ENCODE measurements around the gene SIGLEC15. TPM values are rescaled to one million over a fixed set of nuclear protein-coding genes. Genes with fewer than 3 reads are reported as not detected.
A peak's percentile ranks its signal among the peaks of the same experiment; 100 is the strongest.

SIGLEC15 gene
- total RNA-seq, 1 experiment from 2014 or later: 0.13 TPM

DNA sequence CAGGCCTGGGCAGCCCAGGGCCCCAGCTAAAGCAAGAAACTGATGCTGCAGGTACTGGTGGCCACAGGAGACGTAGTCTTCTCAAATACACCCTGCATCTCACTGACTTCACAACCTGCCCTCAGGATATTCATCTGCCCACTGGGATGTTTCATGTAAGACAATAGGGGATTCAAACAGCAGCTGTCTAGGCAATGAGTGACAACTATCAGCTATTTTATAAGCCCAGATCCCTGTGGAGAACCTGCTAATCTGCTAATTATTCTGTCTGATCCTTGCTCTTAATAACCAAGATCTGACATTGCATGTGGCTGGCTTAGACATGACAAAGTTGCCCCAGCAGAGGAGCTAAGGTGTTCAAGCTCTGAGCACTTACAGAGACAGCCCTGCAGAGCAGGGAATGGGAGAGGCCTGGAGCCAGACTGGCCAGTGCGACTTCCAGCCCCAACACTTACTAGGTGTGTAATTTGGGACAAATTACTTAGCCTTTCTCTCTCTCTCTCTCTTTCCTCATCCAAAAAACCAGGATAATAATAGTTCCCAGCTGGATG, 28.6 kb downstream of the SIGLEC15 start:
- Histone ChIP-seq H3K56ac (ENCODE audit: insufficient read length, low read depth, low read length) (no peak overlapping the region), H3K23me2 (ENCODE audit: insufficient read length, low read depth, low read length, poor library complexity, severe bottlenecking) (no peaks in the 10 kb centered on the region), H3K27ac (ENCODE audit: insufficient read length, low read depth, low read length) (no peak overlapping the region), H4K20me1 (ENCODE audit: control insufficient read depth, insufficient read depth, insufficient read length) (no peaks in the 10 kb centered on the region), H4K91ac (ENCODE audit: insufficient read length, low read depth, low read length) (no peak overlapping the region), H2BK20ac (ENCODE audit: low read depth, low read length, poor library complexity, severe bottlenecking) (no peak overlapping the region), H3K79me2 (ENCODE audit: insufficient read depth, low read length) (no peaks in the 10 kb centered on the region), H3K23ac (ENCODE audit: insufficient read length, low read depth, low read length) (no peak overlapping the region), H3K9ac (ENCODE audit: extremely low read depth, insufficient read length, low read length) (no peak overlapping the region), H3K27me3 (ENCODE audit: insufficient read depth, low read length) (no peaks in the 10 kb centered on the region), H2BK12ac (ENCODE audit: insufficient read length, low read depth, low read length) (no peak overlapping the region), H4K5ac (ENCODE audit: insufficient read length, low read depth, low read length) (no peak overlapping the region), H4K8ac (replicated peaks; ENCODE audit: insufficient read length, low read depth, low read length) (no peak overlapping the region), H2BK120ac (ENCODE audit: low read depth, low read length, poor library complexity, severe bottlenecking) (no peak overlapping the region), H2BK5ac (ENCODE audit: insufficient read length, low read length) (no peak overlapping the region), H3K9me3 (ENCODE audit: control insufficient read depth, low read depth, low read length) (no peaks in the 10 kb centered on the region), H2BK15ac (ENCODE audit: low read depth, low read length) (no peak overlapping the region), H3K4me1 (ENCODE audit: insufficient read depth, low read length) (no peaks in the 10 kb centered on the region), H3K4me2 (ENCODE audit: insufficient read depth, insufficient read length, low read length) (no peak overlapping the region), H3K14ac (ENCODE audit: insufficient read depth, low read length) (no peak overlapping the region), H3K18ac (ENCODE audit: insufficient read length, low read depth, low read length) (no peak overlapping the region), H2AK5ac (ENCODE audit: insufficient read length, low read length) (no peak overlapping the region), H3K4ac (ENCODE audit: low read depth, low read length) (no peak overlapping the region), H3K79me1 (ENCODE audit: insufficient read depth, low read depth, low read length, poor library complexity, severe bottlenecking) (no peaks in the 10 kb centered on the region), H3T11ph (ENCODE audit: low read length) (no peak overlapping the region), H2AFZ (ENCODE audit: low read length) (no peak overlapping the region)
- TF ChIP-seq, protein P1, sequence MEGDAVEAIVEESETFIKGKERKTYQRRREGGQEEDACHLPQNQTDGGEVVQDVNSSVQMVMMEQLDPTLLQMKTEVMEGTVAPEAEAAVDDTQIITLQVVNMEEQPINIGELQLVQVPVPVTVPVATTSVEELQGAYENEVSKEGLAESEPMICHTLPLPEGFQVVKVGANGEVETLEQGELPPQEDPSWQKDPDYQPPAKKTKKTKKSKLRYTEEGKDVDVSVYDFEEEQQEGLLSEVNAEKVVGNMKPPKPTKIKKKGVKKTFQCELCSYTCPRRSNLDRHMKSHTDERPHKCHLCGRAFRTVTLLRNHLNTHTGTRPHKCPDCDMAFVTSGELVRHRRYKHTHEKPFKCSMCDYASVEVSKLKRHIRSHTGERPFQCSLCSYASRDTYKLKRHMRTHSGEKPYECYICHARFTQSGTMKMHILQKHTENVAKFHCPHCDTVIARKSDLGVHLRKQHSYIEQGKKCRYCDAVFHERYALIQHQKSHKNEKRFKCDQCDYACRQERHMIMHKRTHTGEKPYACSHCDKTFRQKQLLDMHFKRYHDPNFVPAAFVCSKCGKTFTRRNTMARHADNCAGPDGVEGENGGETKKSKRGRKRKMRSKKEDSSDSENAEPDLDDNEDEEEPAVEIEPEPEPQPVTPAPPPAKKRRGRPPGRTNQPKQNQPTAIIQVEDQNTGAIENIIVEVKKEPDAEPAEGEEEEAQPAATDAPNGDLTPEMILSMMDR (conservative IDR thresholded peaks at IDR 0.05): no peak
- no peak for DNase-seq
- Mint-ChIP-seq H3K4me1 (peaks cover 8 to 10% of the 10 kb centered on the region in 2 experiments), H3K4me3 (no peak overlapping the region), H3K36me3 (ENCODE audit: insufficient read depth in 1 of 3, low read depth in 3 of 3) (peaks cover 12 to 53% (median 48%) of the 10 kb centered on the region in 3 experiments; a peak in 6 of 7 replicates), H3K27ac (peak overlapping the region in 1 of 3 experiments; percentile 86; a peak in 1 of 7 replicates), H3K9me3 (no peaks in the 10 kb centered on the region), H3K27me3 (ENCODE audit: low read depth) (no peaks in the 10 kb centered on the region)
- no CpG with 5 or more reads among the region's 2 CpGs for WGBS (ENCODE audit: extremely low coverage, insufficient read length, low lambda C conversion rate)

Data from H9 (cell line).